Spleen (tissue), 7 donors: ENCODE data around the gene NCBP2.

Experiments used
- CTCF ChIP-seq, 11 experiments: fragments of 200-600 bp in 7 of 11; fragments of 450-650 bp in 4 of 11; sonication (generic) in 4 of 11; IDR thresholded peaks in 8 of 11; conservative IDR thresholded peaks in 3 of 11; 1 replicate in 7 of 11; 2 replicates in 4 of 11; pipeline versions ENCODE4 v1.4.0 to v1.8.0; 2016 to 2021; ENCODE audit warnings: antibody characterized with exemption in 11 of 11, inconsistent platforms in 4 of 11, mild to moderate bottlenecking in 1 of 11
- POLR2AphosphoS5 ChIP-seq, 3 donors: sonication (generic); formaldehyde crosslinking; IDR thresholded peaks; one replicate each; pipeline ENCODE4 v1.5.1; 2017; ENCODE audit warnings: antibody characterized with exemption in 3 of 3
- donor health status: DM: no; HTN: no; CAD: no; lungs with moderate emphysema.
- donor health status: DM: no; HTN: no; CAD: no.
- donor health status: DM: no; HTN: no; CAD: no.

- TF ChIP-seq POLR2AphosphoS5 (IDR thresholded peaks at IDR 0.05) (no peak), CTCF (IDR thresholded peaks at IDR 0.05 in 8 of 11, conservative IDR thresholded peaks at IDR 0.05 in 3 of 11) (no peak)
Observed at GRCh38 chr3:196902296-196902695, 40.0 kb downstream of the NCBP2 start.
